ENCODE data around the gene ATP5F1E.
A peak's percentile ranks its signal among the peaks of the same experiment; 100 is the strongest.

Gene ATP5F1E

DNA sequence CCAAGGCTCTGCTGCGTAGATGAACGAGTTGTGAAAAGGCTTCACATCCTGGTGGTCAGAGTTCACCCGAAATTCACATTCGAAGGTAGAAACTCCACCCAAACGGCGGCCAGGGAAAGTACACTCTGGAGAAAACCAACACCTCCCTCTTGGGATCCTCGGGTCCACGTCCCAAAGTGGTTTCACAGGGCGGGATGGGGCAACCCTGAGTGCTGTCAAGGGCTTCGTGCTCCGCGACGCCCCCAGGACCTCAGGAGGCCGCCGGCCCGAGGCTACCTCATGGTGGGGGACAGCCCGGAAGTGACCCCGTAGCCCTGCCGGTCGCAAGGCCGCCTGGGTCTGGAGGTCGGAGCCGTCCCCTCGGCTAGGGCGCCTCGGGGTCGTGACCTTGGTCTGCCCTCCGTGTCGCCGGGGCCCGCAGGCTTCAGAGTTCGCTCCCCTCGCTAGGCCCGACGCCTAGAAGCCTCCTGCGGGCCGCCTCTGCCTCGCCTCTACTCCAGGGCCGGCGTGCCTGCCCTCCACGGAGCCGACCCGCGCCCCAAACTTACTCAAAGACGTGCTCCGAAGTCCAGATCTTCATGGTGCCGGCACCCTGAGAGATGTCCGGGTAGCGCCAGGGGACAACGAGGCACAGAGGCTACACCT lies 10.1 kb upstream of the ATP5F1E start, which contains the start of gene PRELID3B (continued):
- TF ChIP-seq, protein P1, sequence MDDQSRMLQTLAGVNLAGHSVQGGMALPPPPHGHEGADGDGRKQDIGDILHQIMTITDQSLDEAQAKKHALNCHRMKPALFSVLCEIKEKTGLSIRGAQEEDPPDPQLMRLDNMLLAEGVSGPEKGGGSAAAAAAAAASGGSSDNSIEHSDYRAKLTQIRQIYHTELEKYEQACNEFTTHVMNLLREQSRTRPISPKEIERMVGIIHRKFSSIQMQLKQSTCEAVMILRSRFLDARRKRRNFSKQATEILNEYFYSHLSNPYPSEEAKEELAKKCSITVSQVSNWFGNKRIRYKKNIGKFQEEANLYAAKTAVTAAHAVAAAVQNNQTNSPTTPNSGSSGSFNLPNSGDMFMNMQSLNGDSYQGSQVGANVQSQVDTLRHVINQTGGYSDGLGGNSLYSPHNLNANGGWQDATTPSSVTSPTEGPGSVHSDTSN (CRISPR knock-in tag; IDR thresholded peaks at IDR 0.05) = peak; percentile 30; the same call in 1 of the 2 replicates
- TF ChIP-seq ZNF112 (tag by site-specific recombination; IDR thresholded peaks at IDR 0.05) (no peak), ZNF175 (tag by site-specific recombination; IDR thresholded peaks at IDR 0.05) (no peak), ZNF768 (tag by site-specific recombination; IDR thresholded peaks at IDR 0.05) (no peak), ZBTB17 (tag by site-specific recombination; IDR thresholded peaks at IDR 0.05) (peak; percentile 37; the same call in 1 of the 2 replicates), SETDB1 (IDR thresholded peaks at IDR 0.05; ENCODE audit: insufficient read length, low read length) (no peak), HOXA7 (CRISPR knock-in tag; IDR thresholded peaks at IDR 0.05; ENCODE audit: borderline replicate concordance) (no peak), ZNF677 (tag by site-specific recombination; IDR thresholded peaks at IDR 0.05) (no peak), ZNF510 (tag by site-specific recombination; IDR thresholded peaks at IDR 0.05; ENCODE audit: insufficient replicate concordance) (no peak), ZNF140 (tag by site-specific recombination; IDR thresholded peaks at IDR 0.05) (no peak), ZBTB48 (tag by site-specific recombination; IDR thresholded peaks at IDR 0.05) (peak; percentile 50; the same call in 1 of the 2 replicates), ZNF169 (tag by site-specific recombination; IDR thresholded peaks at IDR 0.05) (no peak), ZNF473 (tag by site-specific recombination; IDR thresholded peaks at IDR 0.05) (no peak), PRDM1 (tag by site-specific recombination; IDR thresholded peaks at IDR 0.05) (peak; percentile 47), MEIS1 (CRISPR knock-in tag; IDR thresholded peaks at IDR 0.05; ENCODE audit: borderline replicate concordance) (no peak), ZNF777 (tag by site-specific recombination; IDR thresholded peaks at IDR 0.05; ENCODE audit: borderline replicate concordance) (no peak), GLI4 (tag by site-specific recombination; IDR thresholded peaks at IDR 0.05) (no peak), ZBTB1 (tag by site-specific recombination; IDR thresholded peaks at IDR 0.05) (no peak), ZNF549 (tag by site-specific recombination; IDR thresholded peaks at IDR 0.05) (no peak), ZNF776 (tag by site-specific recombination; IDR thresholded peaks at IDR 0.05; ENCODE audit: borderline replicate concordance) (no peak), KLF1 (tag by site-specific recombination; IDR thresholded peaks at IDR 0.05) (0 out of 2 replicates have a peak, but pooled peaks have one; percentile 18), ZNF433 (tag by site-specific recombination; IDR thresholded peaks at IDR 0.05; ENCODE audit: low read depth) (no peak), ZNF335 (tag by site-specific recombination; conservative IDR thresholded peaks at IDR 0.05) (peak; percentile 92), KLF8 (tag by site-specific recombination; IDR thresholded peaks at IDR 0.05) (peak; percentile 41; the same call in 1 of the 2 replicates), ZNF830 (tag by site-specific recombination; IDR thresholded peaks at IDR 0.05; ENCODE audit: low read depth) (no peak), ZNF157 (tag by site-specific recombination; IDR thresholded peaks at IDR 0.05) (no peak), YY1 (tag by site-specific recombination; IDR thresholded peaks at IDR 0.05) (peak; percentile 51), BCL11A (tag by site-specific recombination; IDR thresholded peaks at IDR 0.05; ENCODE audit: low read depth) (no peak)
- TF ChIP-seq, protein P2, sequence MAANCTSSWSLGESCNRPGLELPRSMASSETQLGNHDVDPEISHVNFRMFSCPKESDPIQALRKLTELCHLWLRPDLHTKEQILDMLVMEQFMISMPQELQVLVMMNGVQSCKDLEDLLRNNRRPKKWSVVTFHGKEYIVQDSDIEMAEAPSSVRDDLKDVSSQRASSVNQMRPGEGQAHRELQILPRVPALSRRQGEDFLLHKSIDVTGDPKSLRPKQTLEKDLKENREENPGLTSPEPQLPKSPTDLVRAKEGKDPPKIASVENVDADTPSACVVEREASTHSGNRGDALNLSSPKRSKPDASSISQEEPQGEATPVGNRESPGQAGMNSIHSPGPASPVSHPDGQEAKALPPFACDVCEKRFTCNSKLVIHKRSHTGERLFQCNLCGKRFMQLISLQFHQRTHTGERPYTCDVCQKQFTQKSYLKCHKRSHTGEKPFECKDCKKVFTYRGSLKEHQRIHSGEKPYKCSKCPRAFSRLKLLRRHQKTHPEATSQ (tag by site-specific recombination; IDR thresholded peaks at IDR 0.05) = 0 out of 2 replicates have a peak, but pooled peaks have one; percentile 48
- TF ChIP-seq, protein P3, sequence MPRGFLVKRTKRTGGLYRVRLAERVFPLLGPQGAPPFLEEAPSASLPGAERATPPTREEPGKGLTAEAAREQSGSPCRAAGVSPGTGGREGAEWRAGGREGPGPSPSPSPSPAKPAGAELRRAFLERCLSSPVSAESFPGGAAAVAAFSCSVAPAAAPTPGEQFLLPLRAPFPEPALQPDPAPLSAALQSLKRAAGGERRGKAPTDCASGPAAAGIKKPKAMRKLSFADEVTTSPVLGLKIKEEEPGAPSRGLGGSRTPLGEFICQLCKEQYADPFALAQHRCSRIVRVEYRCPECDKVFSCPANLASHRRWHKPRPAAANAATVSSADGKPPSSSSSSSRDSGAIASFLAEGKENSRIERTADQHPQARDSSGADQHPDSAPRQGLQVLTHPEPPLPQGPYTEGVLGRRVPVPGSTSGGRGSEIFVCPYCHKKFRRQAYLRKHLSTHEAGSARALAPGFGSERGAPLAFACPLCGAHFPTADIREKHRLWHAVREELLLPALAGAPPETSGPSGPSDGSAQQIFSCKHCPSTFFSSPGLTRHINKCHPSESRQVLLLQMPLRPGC (tag by site-specific recombination; IDR thresholded peaks at IDR 0.05) = peak; percentile 34; the same call in 1 of the 2 replicates
- TF ChIP-seq, protein P4, sequence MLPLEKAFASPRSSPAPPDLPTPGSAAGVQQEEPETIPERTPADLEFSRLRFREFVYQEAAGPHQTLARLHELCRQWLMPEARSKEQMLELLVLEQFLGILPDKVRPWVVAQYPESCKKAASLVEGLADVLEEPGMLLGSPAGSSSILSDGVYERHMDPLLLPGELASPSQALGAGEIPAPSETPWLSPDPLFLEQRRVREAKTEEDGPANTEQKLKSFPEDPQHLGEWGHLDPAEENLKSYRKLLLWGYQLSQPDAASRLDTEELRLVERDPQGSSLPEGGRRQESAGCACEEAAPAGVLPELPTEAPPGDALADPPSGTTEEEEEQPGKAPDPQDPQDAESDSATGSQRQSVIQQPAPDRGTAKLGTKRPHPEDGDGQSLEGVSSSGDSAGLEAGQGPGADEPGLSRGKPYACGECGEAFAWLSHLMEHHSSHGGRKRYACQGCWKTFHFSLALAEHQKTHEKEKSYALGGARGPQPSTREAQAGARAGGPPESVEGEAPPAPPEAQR (tag by site-specific recombination; IDR thresholded peaks at IDR 0.05) = no peak
- TF ChIP-seq, protein P5, sequence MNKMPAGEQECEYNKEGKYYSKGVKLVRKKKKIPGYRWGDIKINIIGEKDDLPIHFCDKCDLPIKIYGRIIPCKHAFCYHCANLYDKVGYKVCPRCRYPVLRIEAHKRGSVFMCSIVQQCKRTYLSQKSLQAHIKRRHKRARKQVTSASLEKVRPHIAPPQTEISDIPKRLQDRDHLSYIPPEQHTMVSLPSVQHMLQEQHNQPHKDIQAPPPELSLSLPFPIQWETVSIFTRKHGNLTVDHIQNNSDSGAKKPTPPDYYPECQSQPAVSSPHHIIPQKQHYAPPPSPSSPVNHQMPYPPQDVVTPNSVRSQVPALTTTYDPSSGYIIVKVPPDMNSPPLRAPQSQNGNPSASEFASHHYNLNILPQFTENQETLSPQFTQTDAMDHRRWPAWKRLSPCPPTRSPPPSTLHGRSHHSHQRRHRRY (tag by site-specific recombination; IDR thresholded peaks at IDR 0.05) = no peak
- TF ChIP-seq, protein P6, sequence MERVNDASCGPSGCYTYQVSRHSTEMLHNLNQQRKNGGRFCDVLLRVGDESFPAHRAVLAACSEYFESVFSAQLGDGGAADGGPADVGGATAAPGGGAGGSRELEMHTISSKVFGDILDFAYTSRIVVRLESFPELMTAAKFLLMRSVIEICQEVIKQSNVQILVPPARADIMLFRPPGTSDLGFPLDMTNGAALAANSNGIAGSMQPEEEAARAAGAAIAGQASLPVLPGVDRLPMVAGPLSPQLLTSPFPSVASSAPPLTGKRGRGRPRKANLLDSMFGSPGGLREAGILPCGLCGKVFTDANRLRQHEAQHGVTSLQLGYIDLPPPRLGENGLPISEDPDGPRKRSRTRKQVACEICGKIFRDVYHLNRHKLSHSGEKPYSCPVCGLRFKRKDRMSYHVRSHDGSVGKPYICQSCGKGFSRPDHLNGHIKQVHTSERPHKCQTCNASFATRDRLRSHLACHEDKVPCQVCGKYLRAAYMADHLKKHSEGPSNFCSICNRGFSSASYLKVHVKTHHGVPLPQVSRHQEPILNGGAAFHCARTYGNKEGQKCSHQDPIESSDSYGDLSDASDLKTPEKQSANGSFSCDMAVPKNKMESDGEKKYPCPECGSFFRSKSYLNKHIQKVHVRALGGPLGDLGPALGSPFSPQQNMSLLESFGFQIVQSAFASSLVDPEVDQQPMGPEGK (tag by site-specific recombination; IDR thresholded peaks at IDR 0.05) = peak; percentile 66

Measured in HEK293 (cell line).